Progenitor cell of endocrine pancreas (in vitro differentiated cells): ENCODE measurements around the gene MOV10L1. TPM values are rescaled to one million over a fixed set of nuclear protein-coding genes. Genes with fewer than 3 reads are reported as not detected.
"Not testable (repeated sequence)": the region's sequence is repeated elsewhere in the genome, so short reads cannot be mapped to it uniquely, and the experiment has no call there.

Experiments used
- DNase-seq: peaks from one replicate; pipeline ENCODE4 v3.0.0; 2021; ENCODE audit warnings: low spot score; ENCODE audit not compliant: unreplicated experiment
- H3K27ac Mint-ChIP-seq: 2 replicates; pipeline ENCODE4 v1.8.0; 2021; ENCODE audit warnings: mild to moderate bottlenecking, moderate library complexity, mixed read lengths
- H3K27me3 Mint-ChIP-seq: 2 replicates; pipeline ENCODE4 v1.8.0; 2021; ENCODE audit warnings: mixed read lengths
- H3K36me3 Mint-ChIP-seq: 2 replicates; pipeline ENCODE4 v1.8.0; 2022; ENCODE audit warnings: mixed read lengths; ENCODE audit not compliant: insufficient read depth
- H3K4me1 Mint-ChIP-seq: 2 replicates; pipeline ENCODE4 v1.8.0; 2021; ENCODE audit warnings: low read depth, mixed read lengths
- H3K4me3 Mint-ChIP-seq: 2 replicates; pipeline ENCODE4 v1.8.0; 2021; ENCODE audit warnings: low read depth, mild to moderate bottlenecking, moderate library complexity, mixed read lengths
- H3K9me3 Mint-ChIP-seq: 2 replicates; pipeline ENCODE4 v1.8.0; 2021; ENCODE audit warnings: low read depth, mixed read lengths
- total RNA-seq: library from RNA; stranded (reverse); gene quantifications from 2 replicates; pipeline ENCODE4 v1.2.1, GENCODE V29; 2021
- TF ChIP-seq, protein P1 (sequence below): fragments of 200-600 bp; sonication (generic); IDR thresholded peaks from one replicate; pipeline ENCODE4 v1.5.0; 2021; ENCODE audit warnings: antibody characterized with exemption, mild to moderate bottlenecking; ENCODE audit not compliant: unreplicated experiment

MOV10L1 gene
- total RNA-seq, 1 donor from 2014 or later, result 0.22 TPM

DNA sequence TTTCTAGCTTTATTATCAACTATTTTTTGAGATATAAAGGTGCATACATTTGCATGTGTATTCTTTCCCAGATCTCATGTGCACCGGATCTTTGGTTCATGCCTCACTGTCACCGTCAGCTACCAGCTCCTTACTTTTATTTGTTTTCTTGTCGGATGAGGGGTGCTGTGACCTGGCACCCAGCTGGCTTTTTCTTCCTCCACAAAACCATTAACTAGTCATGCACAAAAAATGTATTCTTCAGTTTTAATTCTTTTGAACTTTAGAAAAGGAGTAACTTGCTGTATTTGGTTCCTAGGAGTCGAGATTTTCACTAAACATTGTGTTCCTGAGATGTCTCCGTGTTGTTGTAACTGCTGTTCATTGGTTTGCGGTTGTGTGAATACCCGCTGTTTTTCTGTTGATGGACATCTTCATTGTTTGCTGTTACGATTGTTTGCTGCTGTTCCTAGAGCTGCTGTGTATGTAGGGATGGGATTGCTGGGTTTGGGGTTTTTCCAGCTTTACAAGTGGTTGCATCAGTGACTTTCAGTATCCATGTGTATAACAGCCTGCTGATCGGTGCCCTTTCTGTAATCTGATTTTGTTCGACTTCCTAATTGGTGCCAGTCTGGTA, 39.4 kb downstream of the MOV10L1 start:
- peaks cover 14% of the 10 kb centered on the region for H3K27me3 Mint-ChIP-seq

DNA sequence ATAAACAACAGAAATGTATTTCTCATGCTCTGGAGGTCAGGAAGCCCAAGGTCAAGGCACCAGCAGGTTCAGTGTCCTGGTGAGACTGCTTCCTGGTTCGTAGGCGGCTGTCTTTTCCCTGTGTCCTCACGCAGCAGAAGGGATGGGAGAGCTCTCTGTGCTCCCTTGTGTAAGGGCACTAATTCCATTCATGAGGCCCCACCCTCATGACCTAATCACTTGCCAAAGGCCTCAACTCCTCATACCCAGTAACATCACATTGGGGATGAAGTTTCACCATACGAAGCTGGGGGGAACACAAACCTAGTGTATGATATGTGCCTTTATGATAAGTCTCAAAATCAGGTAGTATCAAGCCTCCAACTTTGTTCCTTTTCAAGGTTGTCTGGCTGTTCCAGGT, 42.1 kb downstream of the MOV10L1 start:
- Mint-ChIP-seq H3K9me3 (no peaks in the 10 kb centered on the region), H3K27ac (no peak overlapping the region), H3K36me3 (no peaks in the 10 kb centered on the region), H3K4me3 (no peak overlapping the region), H3K27me3 (peaks cover 20% of the 10 kb centered on the region), H3K4me1 (no peaks in the 10 kb centered on the region)
- TF ChIP-seq, protein P1, sequence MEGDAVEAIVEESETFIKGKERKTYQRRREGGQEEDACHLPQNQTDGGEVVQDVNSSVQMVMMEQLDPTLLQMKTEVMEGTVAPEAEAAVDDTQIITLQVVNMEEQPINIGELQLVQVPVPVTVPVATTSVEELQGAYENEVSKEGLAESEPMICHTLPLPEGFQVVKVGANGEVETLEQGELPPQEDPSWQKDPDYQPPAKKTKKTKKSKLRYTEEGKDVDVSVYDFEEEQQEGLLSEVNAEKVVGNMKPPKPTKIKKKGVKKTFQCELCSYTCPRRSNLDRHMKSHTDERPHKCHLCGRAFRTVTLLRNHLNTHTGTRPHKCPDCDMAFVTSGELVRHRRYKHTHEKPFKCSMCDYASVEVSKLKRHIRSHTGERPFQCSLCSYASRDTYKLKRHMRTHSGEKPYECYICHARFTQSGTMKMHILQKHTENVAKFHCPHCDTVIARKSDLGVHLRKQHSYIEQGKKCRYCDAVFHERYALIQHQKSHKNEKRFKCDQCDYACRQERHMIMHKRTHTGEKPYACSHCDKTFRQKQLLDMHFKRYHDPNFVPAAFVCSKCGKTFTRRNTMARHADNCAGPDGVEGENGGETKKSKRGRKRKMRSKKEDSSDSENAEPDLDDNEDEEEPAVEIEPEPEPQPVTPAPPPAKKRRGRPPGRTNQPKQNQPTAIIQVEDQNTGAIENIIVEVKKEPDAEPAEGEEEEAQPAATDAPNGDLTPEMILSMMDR, result no peak
- no peak for DNase-seq

More for the DNA sequence above, 39.4 kb downstream of the MOV10L1 start:
- no peak for DNase-seq
- Mint-ChIP-seq H3K36me3 (no peaks in the 10 kb centered on the region), H3K27ac (no peak overlapping the region), H3K9me3 (no peaks in the 10 kb centered on the region), H3K4me1 (no peaks in the 10 kb centered on the region), H3K4me3 (no peak overlapping the region)
- TF ChIP-seq, protein P1, result no peak

DNA sequence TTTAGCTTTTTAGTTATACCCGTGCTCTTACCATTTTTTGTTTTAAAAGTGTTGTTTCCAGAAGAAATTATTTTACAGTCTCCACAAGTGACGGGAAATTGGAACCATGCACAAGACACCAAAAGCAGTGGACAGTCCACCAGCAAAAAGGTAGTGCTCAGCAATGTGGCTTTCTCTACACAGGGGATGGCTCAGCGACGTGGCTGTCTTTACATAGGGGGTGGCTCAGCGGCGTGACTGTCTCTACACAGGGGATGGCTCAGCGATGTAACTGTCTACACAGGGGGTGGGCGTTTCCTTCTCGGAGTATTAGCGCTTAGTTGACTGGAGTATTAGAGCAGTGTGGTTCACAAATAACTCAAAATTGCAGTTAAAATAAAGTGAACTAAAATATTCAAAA, 44.7 kb downstream of the MOV10L1 start:
- no peak overlapping the region for H3K4me3 Mint-ChIP-seq
- no peaks in the 10 kb centered on the region for H3K9me3 Mint-ChIP-seq
- H3K36me3 Mint-ChIP-seq, result no peaks in the 10 kb centered on the region
- H3K27ac Mint-ChIP-seq, result no peak overlapping the region
- peaks cover 23% of the 10 kb centered on the region for H3K27me3 Mint-ChIP-seq
- TF ChIP-seq, protein P1, result no peak
- DNase-seq, result no peak
- H3K4me1 Mint-ChIP-seq, result no peaks in the 10 kb centered on the region

DNA sequence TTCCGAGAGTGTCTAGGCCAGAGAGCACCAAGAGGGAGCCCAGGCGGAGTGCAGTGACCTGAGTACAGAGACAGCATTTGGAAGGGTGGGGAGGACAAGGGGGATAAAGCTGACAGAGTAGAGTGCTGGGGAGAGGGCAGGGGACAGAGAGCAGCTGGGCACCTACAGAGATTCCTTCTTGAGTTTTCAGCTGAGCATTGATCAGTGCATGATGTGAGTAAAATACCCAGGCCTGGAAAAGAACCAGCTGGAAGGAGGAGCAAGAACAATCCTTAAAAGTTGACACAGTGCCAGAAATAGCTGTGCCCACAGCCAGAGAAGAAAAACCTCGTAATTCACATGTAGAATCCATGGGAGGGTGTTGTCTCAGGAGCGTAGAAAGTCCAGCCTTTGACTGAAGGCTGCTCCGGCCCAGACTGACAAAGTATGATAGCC, 46.8 kb downstream of the MOV10L1 start:
- H3K27me3 Mint-ChIP-seq, result peaks cover 21% of the 10 kb centered on the region
- no peak for DNase-seq
- H3K9me3 Mint-ChIP-seq, result no peaks in the 10 kb centered on the region
- TF ChIP-seq, protein P1, result no peak
- no peaks in the 10 kb centered on the region for H3K36me3 Mint-ChIP-seq
- H3K4me3 Mint-ChIP-seq, result no peak overlapping the region
- peaks cover 8% of the 10 kb centered on the region for H3K4me1 Mint-ChIP-seq
- H3K27ac Mint-ChIP-seq, result no peak overlapping the region

DNA sequence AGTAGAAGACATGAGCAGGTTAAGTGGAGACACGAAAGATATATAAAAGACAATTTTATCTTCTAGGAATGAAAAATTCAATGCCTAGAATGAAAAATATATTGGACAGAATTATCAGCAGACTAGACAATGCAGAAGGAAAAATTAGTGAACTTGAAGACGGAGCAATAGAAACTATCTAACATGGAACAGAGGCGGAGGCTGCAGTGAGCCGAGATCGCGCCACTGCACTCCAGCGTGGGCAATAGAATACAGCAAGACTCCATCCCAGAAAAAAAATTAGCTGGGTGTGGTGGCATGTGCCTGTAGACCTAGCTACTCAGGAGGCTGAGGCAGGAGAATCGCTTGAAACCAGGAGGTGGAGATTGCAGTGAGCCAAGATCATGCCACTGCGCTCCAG, 47.5 kb downstream of the MOV10L1 start:
- H3K27ac Mint-ChIP-seq, H3K4me3 Mint-ChIP-seq, H3K36me3 Mint-ChIP-seq, H3K9me3 Mint-ChIP-seq, DNase-seq: not testable (repeated sequence)
- peaks cover 26% of the 10 kb centered on the region for H3K27me3 Mint-ChIP-seq
- H3K4me1 Mint-ChIP-seq, result peaks cover 13% of the 10 kb centered on the region

DNA sequence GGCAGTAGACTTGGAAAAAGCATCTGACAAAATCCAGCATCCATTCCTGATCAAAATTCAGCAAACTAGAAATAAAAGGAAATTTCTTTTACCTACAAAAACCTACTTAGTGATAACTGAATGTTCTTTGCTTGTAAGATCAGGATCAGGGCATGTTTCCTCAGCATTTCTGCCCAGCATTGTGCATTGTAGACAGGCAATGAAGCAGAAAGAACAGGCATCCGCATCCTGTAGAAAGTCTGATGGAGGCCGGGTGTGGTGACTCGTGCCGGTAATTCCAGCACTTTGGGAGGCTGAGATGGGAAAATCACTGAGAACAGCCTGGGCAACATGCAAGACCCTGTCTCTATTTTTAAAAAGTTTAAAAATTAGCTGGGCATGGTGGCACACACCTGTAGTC, 48.2 kb downstream of the MOV10L1 start:
- no peaks in the 10 kb centered on the region for H3K9me3 Mint-ChIP-seq
- no peaks in the 10 kb centered on the region for H3K36me3 Mint-ChIP-seq
- H3K27ac Mint-ChIP-seq, result no peak overlapping the region
- DNase-seq, result no peak
- peaks cover 16% of the 10 kb centered on the region for H3K4me1 Mint-ChIP-seq
- no peak overlapping the region for H3K4me3 Mint-ChIP-seq
- H3K27me3 Mint-ChIP-seq, result peaks cover 31% of the 10 kb centered on the region
- TF ChIP-seq, protein P1, result no peak
